GM19025 (cell line): Measurements from ENCODE around the gene ALPK3.

Experiments
- ATAC-seq: cut with Tn5 transposase; IDR thresholded peaks from one replicate; pipeline ENCODE4 v1.9.1; 2021; ENCODE audit warnings: mild to moderate bottlenecking, low read depth, moderate library complexity; ENCODE audit not compliant: unreplicated experiment

Gene ALPK3

DNA sequence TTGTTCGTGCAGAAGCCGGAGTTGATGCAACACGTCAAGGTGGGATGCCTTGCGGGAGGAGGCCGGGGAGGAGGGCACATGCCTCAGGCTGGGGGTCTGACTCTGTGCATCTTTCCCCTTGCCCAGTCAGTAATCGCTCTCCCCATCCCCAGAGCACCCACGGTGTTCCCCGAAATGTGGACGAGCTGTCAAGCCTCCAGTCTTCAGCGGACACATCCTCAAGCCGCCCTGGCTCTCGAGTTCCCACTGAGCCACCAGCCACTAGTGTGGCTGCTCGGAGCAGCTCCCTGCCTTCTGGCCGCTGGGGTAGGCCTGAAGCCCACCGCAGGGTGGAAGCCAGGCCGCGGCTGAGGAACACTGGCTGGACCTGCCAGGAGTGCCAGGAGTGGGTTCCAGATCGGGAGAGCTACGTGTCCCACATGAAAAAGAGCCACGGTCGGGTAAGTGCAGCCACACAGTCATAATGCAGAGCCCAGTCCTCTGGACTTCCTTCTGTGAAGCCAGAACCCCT is 18.7 kb upstream of the ALPK3 start:
- ATAC-seq: no peak

DNA sequence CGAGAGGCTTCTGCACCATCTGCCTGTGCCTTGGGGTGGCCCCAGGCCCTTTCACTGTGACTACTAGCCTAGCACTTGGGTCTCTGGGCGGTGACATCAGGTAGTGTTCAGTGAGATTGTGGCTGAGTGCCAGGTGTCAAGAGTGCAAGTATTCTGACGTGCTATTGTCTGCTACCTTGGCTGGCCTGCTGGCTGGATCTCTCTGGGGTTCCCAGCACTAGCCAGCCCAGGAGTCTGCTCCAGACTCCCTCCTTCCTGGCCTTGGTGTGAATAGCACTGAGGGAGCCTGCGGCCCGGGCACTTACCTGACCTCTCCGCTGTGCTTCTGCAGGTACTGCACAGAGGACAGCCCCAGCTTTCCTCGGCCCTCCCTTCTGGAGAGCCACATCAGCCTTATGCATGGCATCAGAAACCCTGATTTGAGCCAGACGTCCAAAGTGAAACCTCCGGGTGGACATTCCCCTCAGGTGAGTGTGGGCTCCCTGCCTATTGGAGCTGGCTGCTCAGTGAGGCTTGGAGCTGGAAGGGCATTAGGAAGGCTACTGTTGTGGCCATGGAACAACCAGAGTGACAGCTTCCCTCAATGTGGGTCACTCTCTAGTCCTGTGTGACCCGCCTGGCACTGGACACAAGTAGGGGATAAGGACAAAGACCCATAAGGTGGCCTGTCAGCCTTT is 17.5 kb upstream of the ALPK3 start:
- ATAC-seq: no peak

DNA sequence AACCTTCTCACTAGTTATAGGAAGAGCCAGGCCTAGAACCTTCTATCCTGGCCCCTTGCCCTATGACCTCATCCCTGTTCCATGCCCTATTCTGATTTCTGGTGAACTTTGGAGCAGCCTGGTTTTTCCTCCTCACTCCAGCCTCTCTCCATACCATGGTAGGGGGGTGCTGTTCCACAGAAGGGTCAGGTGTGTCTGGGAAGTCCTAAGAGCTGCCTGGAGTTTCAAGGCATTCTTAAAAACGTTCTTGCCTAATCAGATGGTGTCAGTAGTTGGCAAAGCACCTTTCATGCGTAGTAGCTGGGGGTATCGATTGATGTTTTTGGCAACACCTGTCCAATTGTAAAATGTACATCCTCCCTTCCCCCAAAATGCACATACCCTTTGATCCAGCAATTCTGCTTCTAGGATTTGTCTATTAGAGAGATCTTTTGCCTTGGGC is 16.8 kb upstream of the ALPK3 start:
- no peak for ATAC-seq

DNA sequence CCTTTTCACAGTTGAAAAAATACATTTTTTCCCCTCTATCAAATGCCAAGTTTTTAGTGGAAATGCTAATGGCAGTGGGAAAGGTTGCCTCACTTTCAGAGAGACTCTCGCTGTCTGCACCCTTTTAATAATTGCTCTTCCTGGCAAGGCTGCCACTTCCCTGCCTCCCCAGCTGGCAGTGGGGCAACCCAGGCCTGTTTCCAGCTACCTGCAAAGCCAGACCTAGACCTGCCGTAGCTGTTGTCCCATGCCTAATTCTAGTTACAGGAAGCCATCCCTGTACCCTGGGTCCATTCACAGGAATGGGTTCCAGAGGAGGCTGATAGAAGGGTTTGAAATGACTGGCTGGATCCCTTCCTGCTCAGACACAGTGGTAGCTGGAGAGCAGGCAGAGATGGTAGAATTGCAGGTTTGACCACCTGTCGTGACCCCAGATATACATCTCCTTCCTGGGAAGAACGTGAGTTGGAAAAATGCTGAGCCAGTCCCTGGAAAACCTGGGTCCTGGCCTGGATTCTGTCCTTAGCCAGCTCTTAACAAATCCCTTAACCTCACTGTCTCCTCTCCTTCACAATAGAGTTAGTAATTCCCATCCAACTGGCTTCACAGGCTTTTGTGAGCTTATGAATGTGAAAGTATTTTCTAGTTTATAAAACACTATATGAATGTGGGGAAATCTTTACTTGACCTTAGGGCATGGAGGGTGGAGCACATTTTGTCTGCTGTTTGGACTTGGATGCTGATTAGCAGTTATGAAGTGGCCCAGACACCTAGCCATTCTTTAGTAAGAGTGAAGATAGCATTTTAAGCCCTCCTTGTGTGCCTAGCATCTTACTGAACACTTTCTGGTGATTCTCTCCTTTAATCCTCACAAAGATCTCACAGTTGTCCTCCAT is 12.9 kb upstream of the ALPK3 start:
- ATAC-seq: no peak

DNA sequence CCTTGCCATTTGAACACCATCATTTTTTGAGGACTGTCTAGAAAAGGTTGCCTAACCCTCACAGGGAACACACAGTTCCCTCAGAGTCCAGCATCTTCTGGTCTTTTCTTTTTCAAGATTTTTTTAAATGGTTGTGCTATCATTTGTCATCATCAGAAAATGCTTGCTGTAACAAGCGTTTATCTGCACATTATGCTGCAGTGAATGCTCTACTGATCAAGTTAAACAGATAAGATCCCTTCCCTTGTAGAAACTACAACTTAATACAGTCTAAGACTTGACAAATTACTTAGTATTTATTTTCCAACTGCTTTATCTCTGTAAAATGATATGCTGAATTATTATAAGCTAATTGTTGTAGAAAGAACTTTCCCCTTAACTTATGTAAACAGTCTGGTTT is 11.9 kb upstream of the ALPK3 start:
- no peak for ATAC-seq

DNA sequence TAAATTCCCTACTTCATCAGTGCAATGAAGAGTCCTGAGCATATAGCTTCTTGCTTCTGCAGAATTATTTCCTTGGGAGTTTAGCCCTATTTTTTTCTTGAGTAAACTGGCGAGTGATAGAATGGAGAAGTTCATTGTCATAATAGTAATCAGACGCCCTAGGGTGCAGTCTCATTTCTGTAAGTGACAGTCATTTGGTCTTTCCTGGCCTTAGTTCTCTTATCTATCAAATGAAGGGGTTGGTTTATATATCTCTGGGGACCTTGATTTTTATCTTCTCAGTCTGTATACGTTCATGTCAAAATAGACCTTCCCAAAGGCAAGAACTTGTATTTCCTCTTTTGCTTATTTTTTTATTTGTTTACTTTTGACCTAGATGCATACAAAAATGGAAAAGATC is 9.9 kb upstream of the ALPK3 start:
- no peak for ATAC-seq

DNA sequence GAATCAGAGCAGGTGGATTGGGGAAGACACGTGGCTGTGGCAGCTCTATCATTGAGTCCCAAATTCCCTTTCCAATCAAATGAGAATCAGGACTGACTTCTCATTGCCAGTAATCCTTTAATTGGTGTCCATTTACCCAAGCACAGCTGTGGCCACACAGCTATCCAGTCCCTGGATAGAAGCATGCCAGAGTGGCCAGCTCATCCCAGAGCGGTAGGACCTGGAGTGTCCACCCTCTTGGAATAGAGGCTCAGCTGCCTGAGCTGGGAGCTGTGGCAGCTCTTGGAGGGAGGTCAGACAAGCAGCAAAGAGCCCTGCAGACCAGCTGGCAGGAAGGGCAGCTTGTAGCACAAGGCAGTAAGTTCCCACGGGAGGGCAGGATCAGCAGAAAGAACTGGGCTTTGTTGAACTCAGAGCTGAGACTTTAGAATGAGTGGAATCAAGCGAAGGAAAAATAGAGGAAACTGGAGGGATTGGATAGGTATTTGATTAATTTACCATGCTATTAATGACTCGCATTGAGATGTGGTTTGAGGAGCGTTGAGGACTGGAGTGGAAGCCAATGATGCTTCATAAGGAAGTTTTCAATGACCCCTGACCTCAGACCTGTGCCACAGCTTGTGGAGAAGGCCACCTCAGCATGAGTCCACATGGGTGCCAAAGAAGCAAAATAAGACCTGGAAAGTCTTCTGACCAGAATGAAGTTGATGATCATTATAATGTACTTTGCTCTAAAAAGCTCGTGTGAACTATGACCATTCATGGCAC is 6.9 kb upstream of the ALPK3 start:
- ATAC-seq: no peak

DNA sequence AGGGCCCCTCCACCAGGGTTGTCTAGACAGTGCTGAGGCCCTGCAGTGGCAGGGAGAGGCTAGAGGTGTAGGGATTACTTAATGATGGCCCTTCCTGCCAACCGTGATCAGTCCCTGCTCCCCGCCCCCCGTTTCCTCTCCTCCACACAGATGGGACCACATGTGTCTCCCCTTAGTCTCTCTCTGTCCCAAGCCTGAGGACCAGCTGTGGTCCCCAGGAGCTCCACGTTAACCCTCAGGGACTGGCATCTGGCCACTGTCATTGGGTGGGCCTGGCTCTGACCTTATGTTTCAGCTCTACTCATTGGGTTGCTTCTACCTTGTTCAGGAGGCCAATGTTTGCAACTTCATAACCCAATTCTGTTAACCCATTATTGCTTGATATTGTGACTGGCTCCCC is 6.0 kb upstream of the ALPK3 start:
- no peak for ATAC-seq

DNA sequence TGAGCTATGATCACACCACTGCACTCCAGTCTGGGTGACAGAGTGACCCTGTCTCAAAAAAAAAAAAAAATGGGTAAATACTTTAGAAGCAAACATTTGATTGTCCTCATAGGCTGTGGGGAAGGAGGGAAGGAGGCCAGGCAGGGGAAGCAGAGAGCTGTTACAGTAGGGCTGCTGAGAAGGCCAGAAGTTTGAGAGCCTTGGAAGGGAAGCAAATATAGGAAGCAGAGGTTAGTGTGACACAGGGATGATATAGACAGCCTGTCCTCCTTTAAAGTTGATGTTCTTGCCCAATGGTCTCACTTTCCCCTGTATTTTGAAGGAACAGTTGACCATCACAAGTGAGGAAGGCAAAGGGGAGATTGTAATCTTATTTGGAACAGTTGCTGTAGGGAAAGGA is 5.3 kb upstream of the ALPK3 start:
- ATAC-seq: no peak

DNA sequence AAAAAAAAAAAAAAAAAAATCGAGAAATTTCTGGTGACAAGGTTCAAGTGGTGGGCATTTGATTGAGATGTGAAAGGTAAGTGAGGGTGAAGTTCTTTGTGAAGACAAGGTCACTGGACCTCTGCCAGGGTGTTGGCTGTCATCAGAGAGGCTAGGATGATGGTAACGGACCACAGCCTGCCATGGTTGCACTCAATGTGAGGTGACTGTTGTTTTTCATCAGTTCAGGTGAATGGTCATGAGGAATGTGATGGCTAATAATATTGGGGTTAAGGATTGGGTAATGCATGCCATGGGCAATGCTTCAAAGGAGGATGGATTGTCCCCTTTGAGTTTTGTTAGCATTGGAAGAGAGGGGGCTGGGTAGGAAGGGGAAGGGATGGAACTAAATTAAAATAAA is 4.3 kb upstream of the ALPK3 start:
- no peak for ATAC-seq

DNA sequence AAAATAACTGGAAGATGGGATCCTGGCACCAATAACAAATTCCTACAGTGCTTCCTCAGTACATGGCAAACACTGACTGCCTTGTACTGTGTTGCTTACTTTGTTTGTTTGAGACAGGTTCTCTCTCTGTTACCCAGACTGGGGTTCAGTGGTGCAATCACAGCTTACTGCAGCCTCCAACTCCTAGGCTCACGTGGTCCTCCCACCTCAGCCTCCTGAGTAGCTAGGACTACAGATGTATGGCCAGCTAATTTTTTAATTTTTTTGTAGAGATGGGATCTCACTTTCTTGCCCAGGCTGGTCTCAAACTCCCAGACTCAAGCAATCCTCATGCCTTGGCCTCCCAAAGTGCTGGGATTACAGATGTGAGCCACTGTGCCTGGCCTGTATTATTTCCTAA is 3.7 kb upstream of the ALPK3 start:
- no peak for ATAC-seq

DNA sequence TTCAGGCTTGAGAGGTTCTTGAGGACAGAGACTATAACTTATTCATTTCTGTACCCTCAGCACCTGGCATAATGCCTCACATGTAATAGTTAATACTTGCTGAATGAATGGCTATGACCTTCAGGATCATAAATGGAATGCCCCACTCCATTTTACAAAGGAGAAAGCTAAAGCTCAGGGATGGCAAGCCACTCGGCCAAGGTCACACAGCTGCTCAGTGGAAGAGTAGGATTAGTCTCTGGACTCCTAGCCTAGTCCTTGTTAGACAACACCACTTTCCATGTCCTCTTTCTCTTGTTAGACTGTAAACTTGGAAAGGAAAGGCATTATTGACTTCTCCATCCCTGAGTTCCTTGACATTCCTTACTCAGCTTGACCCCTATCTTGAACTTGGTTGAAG is 3.2 kb upstream of the ALPK3 start:
- ATAC-seq: no peak

DNA sequence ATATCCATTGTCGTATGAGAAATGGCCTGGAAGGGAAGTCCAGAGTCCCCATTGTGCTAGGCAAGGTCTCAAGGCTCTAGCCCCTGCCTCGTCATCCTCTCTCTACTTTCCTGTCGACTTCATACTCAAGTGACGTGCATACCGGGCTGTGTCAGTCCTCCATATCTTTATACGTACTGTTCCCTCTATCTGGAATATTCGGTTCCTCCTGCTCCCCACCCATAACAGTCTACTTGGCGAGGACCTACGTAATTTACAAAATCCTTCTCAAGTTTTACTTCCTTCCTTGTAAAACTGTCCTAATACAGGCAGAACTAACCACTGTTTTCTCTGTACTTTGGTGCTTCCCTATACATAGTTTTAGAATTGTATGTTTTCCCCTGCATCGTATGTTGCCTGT is 2.2 kb upstream of the ALPK3 start:
- ATAC-seq: no peak

DNA sequence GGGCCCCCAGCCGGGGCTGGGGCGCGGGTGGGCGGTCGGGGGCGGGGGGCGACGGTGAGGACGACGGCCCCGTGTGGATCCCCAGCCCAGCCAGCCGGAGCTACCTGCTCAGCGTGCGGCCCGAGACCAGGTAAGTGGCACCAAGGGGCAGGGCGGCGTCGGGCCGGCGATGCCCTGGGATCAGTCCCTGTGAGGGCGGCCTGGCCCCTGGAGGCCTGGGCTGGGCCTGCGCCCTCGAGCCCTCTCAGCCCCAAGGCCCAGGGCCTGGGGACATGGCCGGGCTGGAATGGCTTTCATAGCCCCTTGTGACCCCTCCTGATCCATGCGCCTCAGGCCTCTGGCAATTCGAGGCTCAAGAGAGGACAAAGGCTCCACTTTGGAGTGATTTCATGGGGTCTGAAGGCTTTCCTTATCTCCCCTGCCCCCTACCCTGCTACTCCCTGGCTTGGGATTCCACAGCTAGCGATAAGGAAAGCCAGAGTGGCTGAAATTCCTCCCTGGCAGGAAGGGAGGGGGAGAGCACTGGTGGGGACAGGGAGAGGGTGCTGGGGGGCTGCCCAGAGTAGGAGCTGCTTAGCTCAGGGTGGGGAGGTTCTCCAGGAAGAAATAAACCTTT is 418 bp downstream of the ALPK3 start:
- no peak for ATAC-seq

DNA sequence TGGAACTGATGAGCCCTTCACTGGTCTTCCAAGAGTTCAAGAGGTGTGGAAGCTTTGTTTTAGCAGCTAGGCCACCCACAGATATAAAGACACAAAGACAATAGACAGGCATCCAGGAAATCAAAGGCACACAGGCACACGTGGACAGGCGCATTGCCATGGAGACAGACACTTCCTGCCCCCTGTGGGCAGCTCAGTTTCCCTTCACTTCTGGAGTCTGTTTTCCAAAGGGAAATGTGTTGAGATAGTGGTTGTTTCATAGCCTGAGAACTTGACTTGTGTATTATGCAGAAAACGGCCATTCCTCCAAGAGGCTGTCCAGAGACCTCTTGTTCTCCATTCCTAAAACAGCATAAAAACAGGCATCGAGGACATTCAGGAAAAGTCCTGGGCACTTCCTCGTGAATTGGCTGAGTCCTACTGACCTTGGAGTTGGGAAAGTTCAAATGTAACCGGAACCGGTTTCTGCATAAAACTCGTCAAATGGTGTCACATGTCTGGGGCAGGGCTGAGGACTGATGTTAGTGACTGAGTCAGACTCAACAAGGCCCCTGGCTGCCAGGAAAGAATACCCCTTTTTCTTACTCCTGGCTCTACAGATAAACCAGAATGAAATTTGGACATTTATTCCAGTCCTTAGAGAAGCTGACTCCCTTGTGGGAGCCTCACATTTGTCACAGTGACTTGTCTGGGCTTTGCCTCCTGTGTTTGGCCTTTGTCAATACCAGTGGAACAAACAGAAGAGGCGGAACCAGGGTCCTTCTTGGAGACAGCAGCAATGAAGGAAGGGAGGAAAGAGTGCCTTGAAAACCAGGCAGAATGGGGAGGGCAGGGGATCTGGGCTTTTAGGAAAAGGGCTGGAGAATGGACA is 1.3 kb downstream of the ALPK3 start:
- no peak for ATAC-seq

DNA sequence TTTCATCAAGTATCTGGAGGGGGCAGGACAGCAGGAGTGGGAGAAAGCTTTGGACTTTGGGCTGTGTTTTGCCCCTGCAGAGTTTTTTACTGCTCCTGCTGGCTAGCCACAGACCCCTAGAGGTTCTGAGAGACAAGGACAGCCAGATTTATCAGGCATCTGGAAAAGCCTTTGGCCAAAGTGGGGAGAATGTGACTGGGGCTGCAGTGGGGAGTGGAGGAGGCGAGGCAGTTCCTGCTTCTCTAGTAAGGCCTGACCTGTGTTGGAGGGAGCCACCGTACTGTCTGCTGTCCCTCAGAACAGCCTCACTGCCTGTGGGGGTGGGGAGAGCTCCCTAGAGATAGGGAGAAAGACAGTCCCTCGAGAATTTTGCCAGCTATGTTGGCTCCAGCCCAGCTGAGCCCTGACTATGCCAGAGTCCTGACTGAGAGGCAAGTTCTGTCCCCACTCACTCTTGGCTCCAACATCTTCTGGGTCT is 2.2 kb downstream of the ALPK3 start:
- ATAC-seq: no peak

DNA sequence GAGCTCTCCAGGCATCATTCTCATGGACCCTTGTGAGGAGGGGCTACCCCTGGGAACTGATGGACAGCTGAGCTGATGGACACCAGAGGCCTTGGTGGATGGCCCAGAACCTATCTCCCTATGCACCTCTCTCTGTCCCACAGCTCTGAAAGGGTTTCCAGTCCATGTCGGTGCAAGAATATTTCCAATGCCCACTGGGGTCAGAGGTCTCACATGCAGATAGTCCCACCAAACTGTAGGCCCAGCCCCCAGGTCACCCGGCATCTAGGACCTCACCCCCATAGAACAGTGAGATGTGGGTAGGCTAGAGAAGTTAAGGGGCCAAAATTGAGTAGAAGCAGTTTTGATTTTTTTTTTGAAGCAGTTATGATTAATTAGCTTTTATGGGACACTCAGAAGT is 2.6 kb downstream of the ALPK3 start:
- ATAC-seq: no peak

DNA sequence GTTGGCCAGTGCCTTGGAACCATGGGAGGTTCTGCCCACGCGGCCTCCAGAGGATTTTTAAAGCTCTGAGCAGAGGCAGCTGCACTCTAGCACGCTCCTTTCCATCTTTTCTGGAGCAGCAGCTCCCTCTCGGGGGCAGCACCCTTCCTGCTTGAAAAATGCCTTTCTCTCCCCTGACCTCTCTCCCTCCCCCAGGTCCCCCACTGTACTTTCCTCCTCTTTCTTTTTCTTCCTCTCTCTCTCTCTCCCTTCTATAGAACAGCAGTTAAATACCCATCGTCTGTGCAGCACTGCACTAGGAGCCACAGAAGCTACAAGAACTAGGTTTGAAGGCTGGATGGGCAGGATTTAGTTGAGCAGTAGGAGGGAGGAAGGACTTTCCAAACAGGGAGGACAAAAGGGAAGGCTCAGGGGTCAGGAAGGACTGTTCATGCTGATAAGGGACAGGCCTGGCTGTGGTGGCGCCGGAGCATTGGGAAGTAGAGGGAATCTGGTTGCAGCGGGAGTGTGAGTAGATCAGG is 4.4 kb downstream of the ALPK3 start:
- ATAC-seq: no peak

DNA sequence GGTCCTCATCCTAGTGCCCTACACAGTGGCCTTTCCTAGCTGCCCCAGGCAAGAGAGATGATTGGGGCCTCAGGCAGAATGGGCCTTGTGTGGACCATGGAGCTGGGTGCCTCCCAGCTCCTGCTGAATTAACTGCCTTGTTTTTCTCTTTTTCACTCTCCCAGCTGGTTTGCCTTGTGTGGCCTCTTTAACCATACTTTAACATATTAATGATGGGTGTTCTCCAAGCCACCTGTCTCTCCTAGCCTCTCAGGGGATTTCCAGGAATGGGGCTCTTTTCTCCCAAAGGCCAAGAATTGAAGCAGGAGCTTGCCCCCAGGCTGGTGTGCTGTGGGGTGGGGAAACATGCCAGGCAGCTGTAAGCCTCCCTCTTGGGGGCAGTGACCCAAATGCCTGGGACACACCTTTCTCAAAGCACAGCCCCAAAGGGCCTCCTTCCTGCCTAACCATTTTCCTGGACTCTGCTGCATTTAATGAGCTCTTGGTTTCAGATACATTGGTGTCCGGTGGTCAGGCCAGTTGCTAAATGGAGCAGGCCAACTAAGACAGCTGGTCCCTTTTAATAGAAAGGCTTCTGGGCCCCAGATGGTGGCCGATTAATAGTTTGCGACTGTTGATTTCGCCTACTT is 5.6 kb downstream of the ALPK3 start:
- ATAC-seq: no peak
